Measurements from ENCODE around the gene TMEM140. TPM values are rescaled to one million over a fixed set of nuclear protein-coding genes. Genes with fewer than 3 reads are reported as not detected.

The TMEM140 gene
- total and polyA plus RNA-seq, 2 of the 13 experiments (the other 11 are each of a cell fraction or from before 2014, with no cell fraction given): 9.2 to 21.7 TPM

DNA sequence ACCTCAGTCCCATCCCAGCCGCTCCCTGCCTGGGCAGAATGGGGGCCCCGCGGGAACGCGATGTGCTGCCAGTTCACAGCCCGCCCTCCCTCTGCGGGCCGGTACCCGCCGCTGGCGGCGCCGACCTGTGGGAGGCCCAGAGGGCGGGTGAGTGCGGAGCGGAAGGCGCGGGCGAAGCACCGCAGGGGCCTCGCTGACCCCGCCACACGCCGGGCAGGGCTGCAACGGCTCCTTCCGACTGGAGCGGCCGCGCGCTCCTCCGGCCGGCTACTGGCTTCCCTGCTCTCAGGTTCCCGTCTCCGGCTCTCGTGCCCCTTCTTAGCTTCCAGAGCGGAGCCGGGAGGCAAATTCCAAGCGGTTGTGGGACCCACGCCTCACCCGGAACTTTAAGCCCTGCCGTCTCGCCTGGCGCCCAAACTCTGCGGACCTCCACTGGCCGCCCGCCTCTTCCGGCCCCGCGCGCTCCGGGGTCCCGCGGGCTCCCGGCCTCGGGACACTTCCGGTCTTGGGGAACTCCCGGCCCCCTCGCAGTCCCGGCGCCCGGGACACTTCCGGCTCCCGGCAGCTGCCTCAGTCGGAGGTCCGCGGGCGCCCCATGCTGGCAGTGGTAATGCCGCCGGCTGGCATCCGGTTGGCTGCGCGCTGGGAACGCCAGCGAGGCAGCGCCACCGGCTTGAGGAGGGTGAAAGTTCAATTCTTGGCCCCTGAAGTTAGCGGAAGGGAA is 22.6 kb downstream of the TMEM140 start, which contains the start of gene CYREN (continued):
- TF ChIP-seq, protein P1, sequence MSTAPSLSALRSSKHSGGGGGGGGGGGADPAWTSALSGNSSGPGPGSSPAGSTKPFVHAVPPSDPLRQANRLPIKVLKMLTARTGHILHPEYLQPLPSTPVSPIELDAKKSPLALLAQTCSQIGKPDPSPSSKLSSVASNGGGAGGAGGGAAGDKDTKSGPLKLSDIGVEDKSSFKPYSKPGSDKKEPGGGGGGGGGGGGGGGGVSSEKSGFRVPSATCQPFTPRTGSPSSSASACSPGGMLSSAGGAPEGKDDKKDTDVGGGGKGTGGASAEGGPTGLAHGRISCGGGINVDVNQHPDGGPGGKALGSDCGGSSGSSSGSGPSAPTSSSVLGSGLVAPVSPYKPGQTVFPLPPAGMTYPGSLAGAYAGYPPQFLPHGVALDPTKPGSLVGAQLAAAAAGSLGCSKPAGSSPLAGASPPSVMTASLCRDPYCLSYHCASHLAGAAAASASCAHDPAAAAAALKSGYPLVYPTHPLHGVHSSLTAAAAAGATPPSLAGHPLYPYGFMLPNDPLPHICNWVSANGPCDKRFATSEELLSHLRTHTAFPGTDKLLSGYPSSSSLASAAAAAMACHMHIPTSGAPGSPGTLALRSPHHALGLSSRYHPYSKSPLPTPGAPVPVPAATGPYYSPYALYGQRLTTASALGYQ (CRISPR knock-in tag; IDR thresholded peaks at IDR 0.05): peak; percentile 66; the same call in 1 of the 2 replicates
- TF ChIP-seq NR0B2 (CRISPR knock-in tag; IDR thresholded peaks at IDR 0.05) (peak; percentile 38; the same call in 1 of the 2 replicates), ZNF101 (CRISPR knock-in tag; IDR thresholded peaks at IDR 0.05; ENCODE audit: borderline replicate concordance, low read depth) (no peak), ZNF33B (CRISPR knock-in tag; IDR thresholded peaks at IDR 0.05) (peak; percentile 87), ZNF367 (CRISPR knock-in tag; IDR thresholded peaks at IDR 0.05; ENCODE audit: borderline replicate concordance) (0 out of 2 replicates have a peak, but pooled peaks have one; percentile 56), ZNF350 (CRISPR knock-in tag; IDR thresholded peaks at IDR 0.05; ENCODE audit: borderline replicate concordance, low read depth) (peak; percentile 89), YEATS2 (CRISPR knock-in tag; IDR thresholded peaks at IDR 0.05; ENCODE audit: borderline replicate concordance) (peak; percentile 87), SNAPC2 (CRISPR knock-in tag; IDR thresholded peaks at IDR 0.05) (peak; percentile 55; the same call in 1 of the 2 replicates), ZNF737 (CRISPR knock-in tag; IDR thresholded peaks at IDR 0.05; ENCODE audit: borderline replicate concordance) (no peak), ARID2 (CRISPR knock-in tag; IDR thresholded peaks at IDR 0.05; ENCODE audit: borderline replicate concordance) (0 out of 2 replicates have a peak, but pooled peaks have one; percentile 50), RFX1 (IDR thresholded peaks at IDR 0.05) (no peak), NRL (CRISPR knock-in tag; IDR thresholded peaks at IDR 0.05; ENCODE audit: borderline replicate concordance) (0 out of 2 replicates have a peak, but pooled peaks have one; percentile 73), ZFP36L2 (CRISPR knock-in tag; IDR thresholded peaks at IDR 0.05) (no peak), BRD4 (CRISPR knock-in tag; IDR thresholded peaks at IDR 0.05) (peak; percentile 81), HOMEZ (CRISPR knock-in tag; IDR thresholded peaks at IDR 0.05; ENCODE audit: low read depth) (peak; percentile 20; the same call in 1 of the 2 replicates)
- TF ChIP-seq, protein P2, sequence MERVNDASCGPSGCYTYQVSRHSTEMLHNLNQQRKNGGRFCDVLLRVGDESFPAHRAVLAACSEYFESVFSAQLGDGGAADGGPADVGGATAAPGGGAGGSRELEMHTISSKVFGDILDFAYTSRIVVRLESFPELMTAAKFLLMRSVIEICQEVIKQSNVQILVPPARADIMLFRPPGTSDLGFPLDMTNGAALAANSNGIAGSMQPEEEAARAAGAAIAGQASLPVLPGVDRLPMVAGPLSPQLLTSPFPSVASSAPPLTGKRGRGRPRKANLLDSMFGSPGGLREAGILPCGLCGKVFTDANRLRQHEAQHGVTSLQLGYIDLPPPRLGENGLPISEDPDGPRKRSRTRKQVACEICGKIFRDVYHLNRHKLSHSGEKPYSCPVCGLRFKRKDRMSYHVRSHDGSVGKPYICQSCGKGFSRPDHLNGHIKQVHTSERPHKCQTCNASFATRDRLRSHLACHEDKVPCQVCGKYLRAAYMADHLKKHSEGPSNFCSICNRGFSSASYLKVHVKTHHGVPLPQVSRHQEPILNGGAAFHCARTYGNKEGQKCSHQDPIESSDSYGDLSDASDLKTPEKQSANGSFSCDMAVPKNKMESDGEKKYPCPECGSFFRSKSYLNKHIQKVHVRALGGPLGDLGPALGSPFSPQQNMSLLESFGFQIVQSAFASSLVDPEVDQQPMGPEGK (CRISPR knock-in tag; IDR thresholded peaks at IDR 0.05): peak; percentile 60; the same call in 1 of the 2 replicates
- TF ChIP-seq, protein P3, sequence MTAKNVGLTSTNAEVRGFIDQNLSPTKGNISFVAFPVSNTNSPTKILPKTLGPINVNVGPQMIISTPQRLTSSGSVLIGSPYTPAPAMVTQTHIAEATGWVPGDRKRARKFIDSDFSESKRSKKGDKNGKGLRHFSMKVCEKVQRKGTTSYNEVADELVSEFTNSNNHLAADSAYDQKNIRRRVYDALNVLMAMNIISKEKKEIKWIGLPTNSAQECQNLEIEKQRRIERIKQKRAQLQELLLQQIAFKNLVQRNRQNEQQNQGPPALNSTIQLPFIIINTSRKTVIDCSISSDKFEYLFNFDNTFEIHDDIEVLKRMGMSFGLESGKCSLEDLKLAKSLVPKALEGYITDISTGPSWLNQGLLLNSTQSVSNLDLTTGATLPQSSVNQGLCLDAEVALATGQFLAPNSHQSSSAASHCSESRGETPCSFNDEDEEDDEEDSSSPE (CRISPR knock-in tag; IDR thresholded peaks at IDR 0.05): peak; percentile 76
- TF ChIP-seq, protein P4, sequence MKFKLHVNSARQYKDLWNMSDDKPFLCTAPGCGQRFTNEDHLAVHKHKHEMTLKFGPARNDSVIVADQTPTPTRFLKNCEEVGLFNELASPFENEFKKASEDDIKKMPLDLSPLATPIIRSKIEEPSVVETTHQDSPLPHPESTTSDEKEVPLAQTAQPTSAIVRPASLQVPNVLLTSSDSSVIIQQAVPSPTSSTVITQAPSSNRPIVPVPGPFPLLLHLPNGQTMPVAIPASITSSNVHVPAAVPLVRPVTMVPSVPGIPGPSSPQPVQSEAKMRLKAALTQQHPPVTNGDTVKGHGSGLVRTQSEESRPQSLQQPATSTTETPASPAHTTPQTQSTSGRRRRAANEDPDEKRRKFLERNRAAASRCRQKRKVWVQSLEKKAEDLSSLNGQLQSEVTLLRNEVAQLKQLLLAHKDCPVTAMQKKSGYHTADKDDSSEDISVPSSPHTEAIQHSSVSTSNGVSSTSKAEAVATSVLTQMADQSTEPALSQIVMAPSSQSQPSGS (CRISPR knock-in tag; IDR thresholded peaks at IDR 0.05): peak; percentile 73; the same call in 1 of the 2 replicates
